ENCODE measurements around the gene FUZ.

The FUZ gene

DNA sequence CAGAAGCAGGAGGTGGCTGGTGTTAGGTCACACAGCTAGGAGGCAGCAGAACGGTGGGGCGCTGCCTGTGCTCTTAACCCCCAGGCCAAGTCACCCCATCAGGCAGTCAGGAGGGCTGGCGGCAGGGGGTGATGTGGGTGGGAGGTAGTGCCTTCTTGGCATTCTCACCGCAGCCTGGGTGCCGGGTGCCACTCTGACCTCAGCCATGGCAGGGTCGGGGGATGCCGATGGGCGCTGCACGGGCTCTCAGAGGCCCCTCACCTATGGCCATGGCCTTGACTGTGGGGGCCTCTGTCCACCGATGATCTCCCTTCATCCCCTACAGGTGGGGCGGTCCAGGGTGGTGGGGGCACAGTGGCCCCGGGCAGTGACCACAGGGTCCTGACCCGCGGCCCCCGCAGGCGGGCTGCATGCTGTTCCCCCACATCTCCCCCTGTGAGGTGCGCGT, 43.5 kb upstream of the FUZ start:
- Histone ChIP-seq H3K27me3 (no peaks in the 10 kb centered on the region), H3K4me1 (peaks cover 8% of the 10 kb centered on the region), H3K4me3 (ENCODE audit: low read depth, low read length) (no peak overlapping the region), H3K9me3 (no peaks in the 10 kb centered on the region), H3K36me3 (peaks cover 67% of the 10 kb centered on the region)
- TF ChIP-seq, protein P1, sequence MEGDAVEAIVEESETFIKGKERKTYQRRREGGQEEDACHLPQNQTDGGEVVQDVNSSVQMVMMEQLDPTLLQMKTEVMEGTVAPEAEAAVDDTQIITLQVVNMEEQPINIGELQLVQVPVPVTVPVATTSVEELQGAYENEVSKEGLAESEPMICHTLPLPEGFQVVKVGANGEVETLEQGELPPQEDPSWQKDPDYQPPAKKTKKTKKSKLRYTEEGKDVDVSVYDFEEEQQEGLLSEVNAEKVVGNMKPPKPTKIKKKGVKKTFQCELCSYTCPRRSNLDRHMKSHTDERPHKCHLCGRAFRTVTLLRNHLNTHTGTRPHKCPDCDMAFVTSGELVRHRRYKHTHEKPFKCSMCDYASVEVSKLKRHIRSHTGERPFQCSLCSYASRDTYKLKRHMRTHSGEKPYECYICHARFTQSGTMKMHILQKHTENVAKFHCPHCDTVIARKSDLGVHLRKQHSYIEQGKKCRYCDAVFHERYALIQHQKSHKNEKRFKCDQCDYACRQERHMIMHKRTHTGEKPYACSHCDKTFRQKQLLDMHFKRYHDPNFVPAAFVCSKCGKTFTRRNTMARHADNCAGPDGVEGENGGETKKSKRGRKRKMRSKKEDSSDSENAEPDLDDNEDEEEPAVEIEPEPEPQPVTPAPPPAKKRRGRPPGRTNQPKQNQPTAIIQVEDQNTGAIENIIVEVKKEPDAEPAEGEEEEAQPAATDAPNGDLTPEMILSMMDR (IDR thresholded peaks at IDR 0.05; ENCODE audit: low read depth, low read length), result no peak
- no peak for DNase-seq

DNA sequence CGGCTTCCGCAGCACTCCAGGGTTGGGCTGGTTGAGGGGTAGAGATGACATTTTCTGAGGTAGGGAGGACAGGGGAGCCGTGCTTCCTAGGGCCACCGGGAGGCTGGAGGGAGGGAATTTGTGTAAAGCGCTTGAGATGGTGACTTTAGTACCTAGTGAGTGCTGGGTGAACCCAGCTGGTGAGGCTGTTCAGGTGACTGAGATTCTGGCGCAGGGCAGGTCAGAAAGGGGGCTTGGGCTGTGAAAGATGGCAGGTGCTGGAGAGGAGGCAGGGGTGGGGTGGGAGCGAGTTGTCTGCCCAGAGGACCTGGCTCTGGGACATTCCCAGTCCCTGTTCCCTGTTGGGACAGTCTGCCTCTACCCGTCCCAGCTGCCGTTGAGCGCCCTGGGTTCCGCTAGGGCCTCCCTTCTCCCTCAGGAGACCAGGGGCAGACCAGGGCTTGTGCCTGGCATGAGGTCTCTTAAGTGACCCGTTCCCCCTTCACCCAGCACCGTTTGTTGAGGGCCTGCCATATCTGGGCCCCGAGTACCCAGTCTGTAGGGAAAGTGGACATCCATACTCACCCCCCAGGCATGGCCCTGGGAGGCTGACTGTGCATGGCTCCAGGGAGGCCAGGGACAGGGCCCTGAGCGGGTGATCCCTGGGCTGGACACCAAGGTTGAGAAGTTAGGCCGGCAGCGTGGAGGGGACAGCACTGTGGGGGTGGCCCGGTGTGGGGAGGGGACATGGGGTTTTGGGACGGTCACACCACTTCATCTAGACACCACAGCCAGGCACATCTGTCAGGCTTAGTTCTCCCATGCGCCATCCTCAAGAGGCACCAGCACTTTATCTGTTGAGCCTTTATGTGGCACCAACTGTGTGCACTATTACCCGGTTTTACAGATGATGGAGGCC, 42.8 kb upstream of the FUZ start:
- TF ChIP-seq, protein P1 (IDR thresholded peaks at IDR 0.05; ENCODE audit: low read depth, low read length), result no peak
- Histone ChIP-seq H3K9me3 (no peaks in the 10 kb centered on the region), H3K36me3 (peaks cover 62% of the 10 kb centered on the region), H3K4me3 (ENCODE audit: low read depth, low read length) (no peak overlapping the region), H3K27me3 (no peaks in the 10 kb centered on the region), H3K4me1 (peaks cover 5% of the 10 kb centered on the region)
- no peak for DNase-seq

DNA sequence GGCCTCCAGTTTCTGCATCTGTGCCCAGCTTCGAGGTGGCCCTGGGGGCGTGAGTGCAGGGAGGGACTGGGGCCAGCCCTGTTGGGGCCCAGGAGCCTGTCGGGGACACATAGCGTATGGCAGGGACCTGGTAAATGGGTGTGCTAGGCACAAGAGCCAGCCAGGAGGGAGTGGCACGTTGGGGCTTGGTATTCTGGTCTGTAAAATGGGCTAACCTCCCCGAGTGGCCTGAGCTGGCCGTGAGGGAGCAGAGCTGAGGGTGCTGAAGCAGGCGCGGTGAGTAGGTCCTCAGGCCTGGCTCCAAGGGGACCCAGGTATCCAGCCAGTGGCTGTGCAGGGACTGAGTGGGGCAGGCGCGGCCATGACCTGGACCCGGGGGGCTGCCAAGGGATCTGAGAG, 42.2 kb upstream of the FUZ start:
- Histone ChIP-seq H3K36me3 (peaks cover 56% of the 10 kb centered on the region), H3K4me1 (no peaks in the 10 kb centered on the region), H3K27me3 (no peaks in the 10 kb centered on the region), H3K9me3 (no peaks in the 10 kb centered on the region), H3K4me3 (ENCODE audit: low read depth, low read length) (no peak overlapping the region)
- no peak for DNase-seq
- TF ChIP-seq, protein P1 (IDR thresholded peaks at IDR 0.05; ENCODE audit: low read depth, low read length), result no peak

DNA sequence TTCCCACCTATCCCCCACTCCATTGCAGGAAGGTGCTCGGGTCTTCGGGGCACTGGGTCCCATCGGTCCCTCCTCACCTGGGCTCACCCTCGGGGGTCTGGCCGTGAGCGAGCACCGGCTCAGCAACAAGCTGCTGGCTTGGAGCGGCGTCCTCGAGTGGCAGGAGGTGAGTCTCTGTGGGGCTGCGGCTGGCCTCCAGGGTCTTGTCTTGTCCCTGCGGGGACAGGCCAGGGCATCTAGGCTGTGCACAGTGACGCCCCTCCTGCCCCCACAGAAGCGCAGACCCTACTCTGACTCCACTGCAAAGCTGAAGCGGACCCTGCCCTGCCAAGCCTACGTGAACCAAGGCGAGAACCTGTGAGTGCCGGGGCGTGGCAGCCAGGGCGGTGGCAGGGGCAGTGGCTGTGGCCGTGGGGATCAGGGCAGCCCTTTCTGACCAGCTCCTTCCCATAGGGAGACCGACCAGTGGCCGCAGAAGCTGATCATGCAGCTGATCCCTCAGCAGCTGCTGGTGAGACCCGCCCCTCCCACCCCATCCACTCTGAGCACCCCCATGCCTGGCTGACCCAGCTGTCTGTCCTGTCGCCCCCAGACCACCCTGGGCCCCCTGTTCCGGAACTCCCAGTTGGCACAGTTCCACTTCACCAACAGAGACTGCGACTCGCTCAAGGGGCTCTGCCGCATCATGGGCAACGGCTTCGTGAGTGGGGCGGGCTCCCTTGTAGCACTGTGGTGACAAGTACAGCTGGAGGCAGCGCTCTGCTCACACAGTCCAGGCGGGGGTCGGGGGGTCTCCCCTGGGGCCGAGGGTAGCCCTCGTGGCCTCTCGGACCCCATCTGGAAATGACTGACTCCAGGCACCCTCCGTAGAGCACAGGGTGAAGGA, 41.5 kb upstream of the FUZ start:
- Histone ChIP-seq H3K27me3 (no peaks in the 10 kb centered on the region), H3K36me3 (peaks cover 49% of the 10 kb centered on the region), H3K4me1 (0 out of 2 replicates have a peak, but pooled peaks cover 2% of the 10 kb centered on the region), H3K9me3 (no peaks in the 10 kb centered on the region), H3K4me3 (ENCODE audit: low read depth, low read length) (no peak overlapping the region)
- DNase-seq, result no peak
- TF ChIP-seq, protein P1 (IDR thresholded peaks at IDR 0.05; ENCODE audit: low read depth, low read length), result no peak

DNA sequence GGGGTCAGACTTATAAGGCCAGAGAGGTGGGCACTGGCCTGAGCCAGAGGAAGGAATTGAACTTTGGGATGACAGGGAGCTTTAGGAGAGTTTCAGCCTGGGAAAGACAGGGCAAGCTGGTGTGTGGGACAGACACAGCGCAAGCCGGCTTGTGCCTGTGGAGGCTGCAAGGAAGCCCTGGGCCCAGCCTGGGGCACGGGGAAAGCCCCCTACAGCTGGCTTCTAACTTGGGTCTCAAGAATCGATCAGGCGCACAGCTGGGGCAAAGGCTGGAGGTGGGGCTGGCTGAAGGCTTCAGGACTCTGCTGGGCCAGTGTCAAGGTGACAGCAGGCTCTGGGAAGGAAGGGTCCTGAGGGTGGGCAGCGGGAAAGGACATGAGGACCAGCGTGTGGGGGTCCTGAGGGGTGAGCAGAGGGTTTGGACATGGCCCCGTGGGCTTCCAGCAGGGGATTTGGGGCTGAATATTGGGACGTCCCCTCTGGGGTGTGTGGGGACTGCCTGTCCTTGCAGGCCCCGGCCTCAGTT, 40.8 kb upstream of the FUZ start:
- 0 out of 2 replicates have a peak, but pooled peaks cover 2% of the 10 kb centered on the region for H3K4me1 ChIP-seq
- no peaks in the 10 kb centered on the region for H3K9me3 ChIP-seq
- H3K36me3 ChIP-seq, result peaks cover 42% of the 10 kb centered on the region
- DNase-seq, result no peak
- no peak overlapping the region for H3K4me3 ChIP-seq (ENCODE audit: low read depth, low read length)
- no peaks in the 10 kb centered on the region for H3K27me3 ChIP-seq
- TF ChIP-seq, protein P1 (IDR thresholded peaks at IDR 0.05; ENCODE audit: low read depth, low read length), result no peak
